GM18520 (cell line): Measurements from ENCODE around the gene FITM1.
A peak's percentile ranks its signal among the peaks of the same experiment; 100 is the strongest.

ENCODE experiments used
- ATAC-seq: cut with Tn5 transposase; IDR thresholded peaks from one replicate; pipeline ENCODE4 v1.9.1; 2021; ENCODE audit not compliant: unreplicated experiment

Gene FITM1

DNA sequence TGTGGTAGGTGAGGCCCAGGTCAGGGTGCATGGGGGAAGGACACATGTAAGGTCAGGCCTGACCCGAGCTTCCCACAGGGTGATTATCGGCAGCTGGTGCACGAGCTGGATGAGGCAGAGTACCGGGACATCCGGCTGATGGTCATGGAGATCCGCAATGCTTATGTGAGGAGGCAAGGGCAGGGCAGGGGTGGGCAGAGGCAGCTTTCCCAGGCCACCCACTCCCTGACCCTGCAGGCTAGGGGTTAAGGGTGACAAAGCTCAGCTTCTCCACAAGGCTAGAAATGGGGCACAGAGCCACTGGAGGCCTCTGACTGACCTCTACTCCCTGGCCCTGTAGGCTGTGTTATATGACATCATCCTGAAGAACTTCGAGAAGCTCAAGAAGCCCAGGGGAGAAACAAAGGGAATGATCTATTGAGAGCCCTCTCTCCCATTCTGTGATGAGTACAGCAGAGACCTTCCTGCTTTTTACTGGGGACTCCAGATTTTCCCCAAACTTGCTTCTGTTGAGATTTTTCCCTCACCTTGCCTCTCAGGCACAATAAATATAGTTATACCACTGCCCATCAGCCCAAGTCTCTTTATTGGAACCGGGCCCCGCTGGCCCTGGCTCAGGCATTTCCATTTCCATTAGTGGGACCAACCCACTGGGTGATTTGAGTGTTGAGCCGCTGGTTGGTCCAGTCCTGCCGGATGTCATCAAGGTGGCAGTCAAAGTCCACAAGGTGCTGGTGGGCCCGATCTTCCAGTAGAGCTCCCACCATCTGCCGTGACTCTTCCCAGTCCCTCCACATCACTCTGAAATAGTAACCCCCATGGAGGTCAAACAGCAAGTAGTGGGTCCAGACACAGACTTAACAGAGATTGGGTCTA lies 8.2 kb downstream of the FITM1 start:
- ATAC-seq = no peak

DNA sequence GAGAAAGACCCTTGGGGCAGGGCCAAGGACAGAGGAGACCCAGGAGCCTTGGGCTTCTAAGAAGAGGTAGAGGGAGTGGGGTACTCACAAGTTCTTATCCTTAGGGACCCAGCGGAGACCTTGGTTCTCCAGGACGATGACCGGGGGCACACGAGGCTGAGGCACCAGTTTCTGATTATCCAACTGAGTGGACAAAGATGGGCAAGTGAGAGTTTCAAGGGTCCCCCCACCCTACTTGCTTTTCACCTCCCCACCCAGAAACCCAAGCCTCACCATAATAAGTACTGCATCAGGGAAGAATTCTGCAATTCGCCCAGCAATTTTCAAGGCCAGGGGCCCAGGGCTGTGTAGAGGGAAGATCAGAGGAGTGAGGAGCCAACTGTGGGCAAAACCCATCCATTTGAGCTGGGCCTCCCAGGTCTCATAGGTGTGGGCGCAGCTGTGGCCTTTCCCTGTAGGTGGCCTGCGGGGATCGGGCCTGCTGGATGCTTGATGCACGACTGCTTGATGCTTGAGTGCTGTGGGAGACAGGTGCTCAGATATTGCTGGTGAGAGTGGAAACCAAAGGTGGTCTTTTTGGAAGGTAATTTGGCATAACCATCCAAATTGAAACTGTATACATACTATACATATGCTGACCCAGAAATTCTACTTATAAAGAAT lies 8.9 kb downstream of the FITM1 start:
- ATAC-seq = no peak

DNA sequence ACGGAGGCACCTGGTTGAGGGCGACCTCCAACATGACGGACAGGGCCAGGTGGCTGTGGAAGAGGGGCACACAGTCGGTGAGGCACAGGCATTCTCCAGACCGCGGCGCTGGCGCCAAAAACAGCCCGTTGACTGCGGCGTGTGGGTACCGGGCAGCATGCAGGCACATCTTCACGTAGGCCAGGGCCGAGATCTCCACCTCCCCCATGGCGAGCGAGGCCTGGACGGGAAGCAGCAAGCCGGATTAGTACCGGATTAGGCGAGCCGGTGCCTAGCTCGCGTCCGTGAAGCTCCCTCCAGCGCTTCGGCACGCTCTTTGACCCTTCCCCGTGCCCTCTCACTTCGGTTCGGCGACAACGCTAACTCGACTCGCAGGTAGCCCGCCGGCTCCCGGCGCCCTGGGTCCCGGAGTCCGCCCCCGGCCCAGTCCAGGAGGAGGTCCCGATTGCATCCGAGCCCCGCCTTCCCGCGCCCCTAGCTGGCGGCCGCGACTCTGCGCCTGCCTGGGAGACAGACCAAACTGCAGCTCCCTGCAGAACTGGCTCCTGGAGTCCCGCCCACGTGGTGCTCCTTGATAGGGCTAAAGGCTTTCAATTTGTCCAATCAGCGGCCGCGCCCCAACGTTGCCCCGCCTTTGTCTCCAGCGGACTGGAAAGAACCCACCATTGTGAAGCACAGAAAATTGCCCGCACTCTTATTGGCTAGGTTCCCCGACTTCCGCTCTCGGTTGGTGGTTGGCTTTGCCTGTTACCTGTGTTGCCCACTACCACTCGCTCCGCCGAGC lies 10.8 kb downstream of the FITM1 start, which contains the start of gene EMC9:
Gene EMC9, minus strand, starts transcription at position 495 of the 784 bp plus-strand sequence. Its CDS starts 287 bp downstream, at position 208.
- ATAC-seq = peak; percentile 80

DNA sequence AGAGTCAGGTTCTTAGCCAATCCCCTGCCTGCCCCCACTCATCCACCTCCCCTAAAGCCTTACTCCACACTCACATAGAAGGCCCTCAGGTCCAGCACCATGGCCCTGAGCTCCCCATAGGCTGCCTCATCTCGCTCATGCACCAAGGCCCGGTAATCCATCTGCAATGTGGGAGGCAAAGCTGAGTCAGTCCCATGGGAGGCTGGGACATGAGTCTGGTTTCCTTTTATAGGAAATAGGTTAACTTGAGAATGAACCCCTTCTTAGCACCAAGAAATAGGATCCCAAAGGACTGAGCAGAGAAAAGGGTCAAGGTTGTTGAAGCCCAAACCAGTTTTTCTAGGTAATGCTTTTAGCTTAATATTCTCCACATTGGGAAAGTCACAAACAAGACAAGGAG lies 13.1 kb downstream of the FITM1 start:
- no peak for ATAC-seq

DNA sequence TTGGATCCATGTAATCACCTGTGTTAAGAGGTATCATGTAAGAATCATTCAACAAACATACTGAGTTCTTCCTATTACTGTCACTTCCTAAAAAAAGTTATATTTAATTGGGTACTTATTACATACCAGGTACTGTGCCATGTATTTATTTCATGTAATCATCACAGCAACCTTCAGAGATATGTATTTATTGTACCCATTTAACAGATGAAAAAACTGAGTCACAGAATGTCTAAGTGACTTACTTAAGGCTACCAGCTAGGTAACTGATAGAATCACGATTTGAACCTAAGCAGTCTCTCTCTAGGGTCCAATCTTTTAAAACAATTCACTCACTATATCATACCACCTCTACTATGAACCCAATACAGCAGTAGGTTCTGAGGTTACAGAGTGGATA lies 14.0 kb downstream of the FITM1 start:
- no peak for ATAC-seq

DNA sequence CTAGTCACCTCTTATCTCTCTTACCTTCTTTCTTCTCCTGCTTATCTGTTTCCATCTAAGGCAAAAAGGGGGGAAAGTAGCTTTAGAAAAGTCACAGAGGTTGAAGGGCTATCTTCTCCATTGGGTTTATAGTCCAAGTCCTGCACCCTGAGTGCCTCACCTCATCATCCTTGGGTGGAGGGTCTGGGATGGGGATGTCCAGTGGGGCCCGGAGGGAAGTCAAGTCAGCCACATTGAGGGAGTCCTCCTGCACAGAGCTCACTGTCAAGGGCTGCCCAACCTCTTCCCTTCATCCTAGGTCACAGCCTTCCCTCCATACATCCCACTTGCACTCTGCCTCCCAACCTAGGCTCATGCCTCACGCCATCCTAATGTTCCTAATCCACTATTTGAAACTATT lies 14.8 kb downstream of the FITM1 start:
- no peak for ATAC-seq

DNA sequence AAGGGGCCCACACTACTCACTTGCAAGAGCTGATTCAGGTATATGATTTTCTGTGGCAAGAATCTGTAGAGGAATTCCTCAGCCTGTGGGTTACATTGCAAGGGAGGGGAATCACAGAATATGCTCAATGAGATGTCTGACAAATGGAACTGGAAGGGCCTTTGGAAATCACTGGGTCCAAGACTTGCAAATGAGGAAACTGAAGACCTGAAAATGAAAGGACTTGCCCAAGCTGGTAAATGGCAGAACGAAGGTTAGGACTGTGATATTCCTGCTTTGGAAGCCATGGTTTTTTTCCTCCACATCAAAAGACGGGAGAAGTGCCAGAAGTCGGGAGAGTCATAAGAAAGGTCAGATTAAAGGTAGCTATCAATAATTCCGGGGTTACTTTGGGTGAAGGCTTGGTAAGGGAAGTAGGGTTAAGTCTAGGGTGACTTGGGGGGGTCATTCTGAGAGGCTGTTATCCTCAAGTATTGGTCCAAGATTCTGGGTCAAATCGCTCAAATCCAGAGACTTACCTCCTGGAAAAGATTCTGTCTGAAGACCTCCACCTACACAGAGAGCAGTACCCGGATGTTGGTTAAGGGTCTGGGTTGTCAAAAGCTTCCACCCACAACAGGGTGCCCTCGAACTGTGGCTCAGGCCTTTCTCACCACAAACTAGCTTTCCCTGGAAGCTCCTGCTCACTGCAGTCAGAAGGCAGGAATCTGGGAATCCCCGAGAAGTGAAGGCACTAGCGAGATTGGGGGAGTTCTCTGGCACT lies 15.4 kb downstream of the FITM1 start:
- ATAC-seq = no peak

DNA sequence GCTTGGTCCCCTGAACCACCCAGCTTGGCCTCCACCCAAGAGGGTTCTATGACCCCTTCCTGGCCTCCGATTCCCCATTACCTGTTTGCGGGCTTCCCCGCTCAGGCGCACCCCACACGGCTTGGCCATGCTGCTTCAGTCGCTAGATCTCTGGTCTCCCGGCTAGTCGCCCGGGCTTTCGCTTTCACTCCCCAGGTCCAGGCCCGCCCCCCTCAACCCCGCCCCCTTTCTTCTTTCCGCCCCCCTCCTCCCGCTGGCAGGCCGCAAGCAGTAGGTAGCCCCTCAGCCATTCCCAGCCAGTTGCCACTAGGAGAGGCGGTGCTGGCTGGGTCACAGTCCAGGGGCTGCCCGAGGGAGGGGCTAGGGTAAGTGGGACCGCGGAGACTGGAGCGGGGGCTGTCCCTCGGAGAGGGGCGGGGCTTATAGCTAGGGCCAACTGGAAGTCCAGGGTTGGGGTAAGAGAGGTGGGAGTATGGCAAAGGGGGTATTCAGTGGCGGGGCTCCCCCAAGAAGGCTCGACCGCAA lies 16.1 kb downstream of the FITM1 start, which contains the start of gene PSME2:
Gene PSME2, minus strand, starts transcription at position 158 of the 525 bp plus-strand sequence. Its CDS starts 29 bp downstream, at position 129.
- ATAC-seq = peak; percentile 41

DNA sequence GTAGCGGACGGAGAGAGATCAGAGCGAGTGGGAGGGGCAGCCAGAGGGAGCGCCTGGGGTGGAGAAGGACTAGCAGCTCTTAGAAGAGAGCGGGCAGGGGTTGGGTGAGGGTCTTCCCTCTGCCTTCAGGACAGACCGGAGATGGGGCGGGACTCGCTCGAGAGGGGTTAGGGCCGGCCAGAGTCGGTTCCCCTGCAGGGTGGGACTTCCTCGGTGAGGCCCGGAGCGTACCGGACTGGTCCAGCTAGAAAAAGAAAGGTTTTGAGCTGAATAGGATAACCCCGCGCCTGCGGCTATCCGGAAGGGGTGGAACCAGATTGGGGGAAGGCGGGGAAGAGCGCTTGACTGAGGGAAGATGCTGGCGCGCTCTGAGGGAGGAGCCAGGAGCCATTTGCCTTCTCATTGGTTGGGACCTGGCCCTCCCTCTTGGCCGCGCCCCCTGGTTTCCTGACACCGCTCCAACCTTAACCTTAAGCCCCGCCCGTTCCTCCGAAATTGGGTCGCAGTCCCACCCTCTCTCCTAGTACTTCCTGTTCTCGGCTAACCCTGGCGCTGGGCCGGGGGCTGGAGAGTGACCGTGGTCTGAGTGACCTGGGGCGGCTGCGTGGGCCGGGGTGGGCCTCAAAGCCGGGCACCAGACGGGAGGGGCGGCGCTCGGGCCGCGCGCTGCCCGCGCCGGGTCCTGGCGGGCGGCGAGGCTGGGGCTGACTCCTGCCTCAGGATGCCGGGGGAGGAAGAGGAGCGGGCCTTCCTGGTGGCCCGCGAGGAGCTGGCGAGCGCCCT lies 16.7 kb downstream of the FITM1 start, which contains the start of gene RNF31:
Gene RNF31, plus strand, starts transcription at position 521 of the 783 bp plus-strand sequence. Its CDS starts 201 bp downstream, at position 722.
- ATAC-seq = peak; percentile 79

DNA sequence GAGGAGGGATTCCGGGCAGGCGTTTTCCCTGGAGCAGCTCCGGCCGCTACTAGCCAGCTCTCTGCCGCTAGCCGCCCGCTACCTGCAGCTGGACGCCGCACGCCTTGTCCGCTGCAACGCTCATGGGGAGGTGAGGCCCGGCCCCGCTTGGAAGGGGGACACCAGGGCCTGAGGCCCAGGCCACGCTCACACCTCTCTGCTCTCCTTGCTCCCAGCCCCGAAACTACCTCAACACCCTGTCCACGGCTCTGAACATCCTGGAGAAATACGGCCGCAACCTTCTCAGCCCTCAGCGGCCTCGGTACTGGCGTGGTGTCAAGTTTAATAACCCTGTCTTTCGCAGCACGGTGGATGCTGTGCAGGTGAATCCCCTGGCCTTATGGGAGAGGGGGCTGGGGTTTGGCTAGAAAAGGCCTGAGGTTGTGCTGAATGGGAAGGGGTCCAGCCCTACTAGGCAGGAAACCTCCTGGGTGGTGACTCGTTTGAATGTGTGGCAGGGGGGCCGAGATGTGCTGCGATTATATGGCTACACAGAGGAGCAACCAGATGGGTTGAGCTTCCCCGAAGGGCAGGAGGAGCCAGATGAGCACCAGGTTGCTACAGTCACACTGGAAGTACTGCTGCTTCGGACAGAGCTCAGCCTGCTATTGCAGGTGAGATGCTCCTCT lies 17.4 kb downstream of the FITM1 start:
- no peak for ATAC-seq

DNA sequence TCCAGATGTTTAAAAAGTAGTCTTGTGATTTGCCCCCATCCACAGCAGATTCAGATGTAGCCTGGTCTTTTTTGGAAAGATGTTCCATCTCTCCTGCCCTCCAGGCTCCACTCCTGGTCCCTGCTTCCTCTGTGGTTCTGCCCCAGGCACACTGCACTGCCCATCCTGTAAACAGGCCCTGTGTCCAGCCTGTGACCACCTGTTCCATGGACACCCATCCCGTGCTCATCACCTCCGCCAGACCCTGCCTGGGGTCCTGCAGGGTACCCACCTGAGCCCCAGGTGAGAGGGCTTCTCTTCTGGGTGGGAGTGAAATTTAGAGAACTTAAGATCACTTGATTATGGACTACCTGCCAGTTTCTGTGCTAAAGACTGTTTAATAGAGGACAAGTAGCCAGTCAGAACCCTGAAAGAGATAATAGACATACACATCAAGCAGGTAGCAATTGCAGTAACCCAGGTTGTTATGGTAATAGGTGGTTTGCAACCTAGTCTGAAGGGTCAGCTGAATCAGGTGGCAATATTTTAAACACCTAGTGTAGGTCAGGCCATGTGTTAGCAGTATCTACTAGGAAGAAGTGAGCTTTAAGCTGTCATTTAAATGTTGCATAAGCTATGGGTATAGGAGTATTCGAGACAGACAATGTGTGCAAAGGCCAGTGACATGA lies 19.0 kb downstream of the FITM1 start:
- no peak for ATAC-seq

DNA sequence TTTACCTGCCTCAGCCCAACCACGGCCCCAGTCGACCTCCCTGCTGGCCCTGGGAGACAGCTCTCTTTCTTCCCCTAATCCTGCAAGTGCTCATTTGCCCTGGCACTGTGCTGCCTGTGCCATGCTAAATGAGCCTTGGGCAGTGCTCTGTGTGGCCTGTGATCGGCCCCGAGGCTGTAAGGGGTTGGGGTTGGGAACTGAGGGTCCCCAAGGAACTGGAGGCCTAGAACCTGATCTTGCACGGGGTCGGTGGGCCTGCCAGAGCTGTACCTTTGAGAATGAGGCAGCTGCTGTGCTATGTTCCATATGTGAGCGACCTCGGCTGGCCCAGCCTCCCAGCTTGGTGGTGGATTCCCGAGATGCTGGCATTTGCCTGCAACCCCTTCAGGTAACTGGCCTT lies 19.6 kb downstream of the FITM1 start:
- ATAC-seq = no peak

DNA sequence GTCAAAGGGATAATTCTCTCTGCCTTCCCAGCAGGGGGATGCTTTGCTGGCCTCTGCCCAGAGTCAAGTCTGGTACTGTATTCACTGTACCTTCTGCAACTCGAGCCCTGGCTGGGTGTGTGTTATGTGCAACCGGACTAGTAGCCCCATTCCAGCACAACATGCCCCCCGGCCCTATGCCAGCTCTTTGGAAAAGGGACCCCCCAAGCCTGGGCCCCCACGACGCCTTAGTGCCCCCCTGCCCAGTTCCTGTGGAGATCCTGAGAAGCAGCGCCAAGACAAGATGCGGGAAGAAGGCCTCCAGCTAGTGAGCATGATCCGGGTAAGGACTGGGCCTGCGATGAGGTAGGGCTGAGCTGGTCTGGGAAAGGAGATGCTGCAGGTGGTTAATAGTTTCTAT lies 20.1 kb downstream of the FITM1 start:
- ATAC-seq = no peak

DNA sequence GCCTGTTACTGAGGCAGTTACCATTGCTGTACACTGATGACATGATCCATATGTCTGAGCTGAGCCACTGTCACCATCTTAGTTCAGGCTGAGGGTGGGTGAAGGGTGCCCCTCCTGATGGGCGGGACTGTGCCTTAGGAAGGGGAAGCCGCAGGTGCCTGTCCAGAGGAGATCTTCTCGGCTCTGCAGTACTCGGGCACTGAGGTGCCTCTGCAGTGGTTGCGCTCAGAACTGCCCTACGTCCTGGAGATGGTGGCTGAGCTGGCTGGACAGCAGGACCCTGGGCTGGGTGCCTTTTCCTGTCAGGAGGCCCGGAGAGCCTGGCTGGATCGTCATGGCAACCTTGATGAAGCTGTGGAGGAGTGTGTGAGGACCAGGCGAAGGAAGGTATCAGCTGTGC lies 20.5 kb downstream of the FITM1 start:
- no peak for ATAC-seq

DNA sequence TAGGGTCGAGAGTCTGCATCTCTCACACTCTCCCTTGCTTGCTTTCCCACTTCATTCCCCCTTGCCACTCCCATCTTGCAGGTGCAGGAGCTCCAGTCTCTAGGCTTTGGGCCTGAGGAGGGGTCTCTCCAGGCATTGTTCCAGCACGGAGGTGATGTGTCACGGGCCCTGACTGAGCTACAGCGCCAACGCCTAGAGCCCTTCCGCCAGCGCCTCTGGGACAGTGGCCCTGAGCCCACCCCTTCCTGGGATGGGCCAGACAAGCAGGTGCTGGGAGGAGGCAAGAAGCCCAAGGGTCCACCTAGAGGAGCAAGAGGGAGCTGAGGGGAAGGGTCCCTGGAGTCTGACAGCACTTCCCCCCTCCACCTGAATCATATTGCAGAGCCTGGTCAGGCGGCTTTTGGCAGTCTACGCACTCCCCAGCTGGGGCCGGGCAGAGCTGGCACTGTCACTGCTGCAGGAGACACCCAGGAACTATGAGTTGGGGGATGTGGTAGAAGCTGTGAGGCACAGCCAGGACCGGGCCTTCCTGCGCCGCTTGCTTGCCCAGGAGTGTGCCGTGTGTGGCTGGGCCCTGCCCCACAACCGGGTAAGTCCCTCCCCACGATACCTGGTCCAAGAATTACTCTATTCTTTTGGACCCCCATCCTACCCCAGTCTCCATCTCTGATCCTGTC lies 21.1 kb downstream of the FITM1 start:
- ATAC-seq = no peak

DNA sequence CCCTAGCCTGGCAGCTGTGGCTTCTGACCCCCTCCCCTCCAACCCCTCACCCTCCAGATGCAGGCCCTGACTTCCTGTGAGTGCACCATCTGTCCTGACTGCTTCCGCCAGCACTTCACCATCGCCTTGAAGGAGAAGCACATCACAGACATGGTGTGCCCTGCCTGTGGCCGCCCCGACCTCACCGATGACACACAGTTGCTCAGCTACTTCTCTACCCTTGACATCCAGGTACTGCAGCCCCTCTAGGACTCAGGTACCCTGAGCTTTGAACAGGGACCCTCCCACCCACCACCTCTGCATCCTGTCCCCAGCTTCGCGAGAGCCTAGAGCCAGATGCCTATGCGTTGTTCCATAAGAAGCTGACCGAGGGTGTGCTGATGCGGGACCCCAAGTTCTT lies 24.6 kb downstream of the FITM1 start:
- no peak for ATAC-seq

DNA sequence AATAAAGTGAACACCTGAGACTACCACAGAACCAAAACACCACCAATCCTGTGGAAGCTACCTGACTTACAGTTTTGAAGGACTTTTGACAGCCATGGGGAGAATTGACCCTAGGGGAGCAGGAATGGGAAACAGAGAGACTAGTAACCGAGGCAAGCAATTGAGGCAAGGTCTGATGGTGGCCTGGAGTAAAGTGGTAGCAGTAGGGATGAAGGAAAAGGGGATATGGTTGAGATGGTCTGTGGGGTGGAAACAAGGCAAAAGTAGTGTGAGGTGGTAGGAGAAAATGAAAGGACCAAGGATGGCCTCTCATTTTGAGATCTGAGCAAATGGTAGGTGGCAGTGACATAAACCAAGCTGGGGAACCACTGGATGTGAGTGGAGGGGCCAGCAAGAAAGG lies 26.4 kb downstream of the FITM1 start:
- ATAC-seq = no peak

DNA sequence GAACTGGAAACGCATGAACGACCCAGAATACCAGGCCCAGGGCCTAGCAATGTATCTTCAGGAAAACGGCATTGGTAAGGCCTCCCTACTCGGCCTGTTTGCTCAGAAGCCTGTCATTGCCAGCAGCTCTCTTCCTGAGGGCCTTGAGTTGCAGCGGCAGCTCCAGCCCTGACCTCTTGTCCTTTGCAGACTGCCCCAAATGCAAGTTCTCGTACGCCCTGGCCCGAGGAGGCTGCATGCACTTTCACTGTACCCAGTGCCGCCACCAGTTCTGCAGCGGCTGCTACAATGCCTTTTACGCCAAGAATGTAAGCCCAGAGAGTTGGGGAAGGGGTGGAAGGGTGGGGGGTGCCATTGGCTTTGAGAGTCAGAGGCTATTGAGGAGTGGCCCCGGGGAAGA lies 26.9 kb downstream of the FITM1 start:
- no peak for ATAC-seq
